ENCODE data around the gene RPTOR.

DNA sequence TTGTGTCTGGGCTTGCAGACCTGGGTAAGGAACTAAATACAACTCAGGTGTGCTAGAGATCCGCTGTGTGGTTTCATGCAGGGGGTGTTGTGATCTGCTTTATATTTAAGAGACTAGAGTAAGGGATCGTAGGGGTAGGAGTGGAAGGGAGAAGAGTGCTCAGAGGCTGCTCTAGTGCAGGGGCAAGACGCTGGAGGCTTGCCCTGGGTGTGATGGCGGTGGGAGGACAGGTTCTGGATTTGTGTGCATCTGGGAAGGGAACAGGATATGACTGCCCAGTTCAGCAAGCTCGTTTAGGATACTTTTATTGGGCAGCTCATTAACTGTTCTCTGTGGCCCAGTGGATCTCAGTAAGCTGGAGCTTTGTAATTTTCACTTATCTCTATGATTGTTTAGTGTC, 47.6 kb downstream of the RPTOR start:
- TF ChIP-seq ETV6 (conservative IDR thresholded peaks at IDR 0.05 in 1 of 2, IDR thresholded peaks at IDR 0.05 in 1 of 2; ENCODE audit: borderline replicate concordance in 1 of 2, low read depth in 1 of 2) (no peak), EZH2 (IDR thresholded peaks at IDR 0.05; ENCODE audit: borderline replicate concordance, control insufficient read depth, low read depth, low read length) (no peak), NFYB (IDR thresholded peaks at IDR 0.05; ENCODE audit: insufficient read depth, low read depth, low read length) (no peak), CHD2 (IDR thresholded peaks at IDR 0.05; ENCODE audit: borderline replicate concordance, low read depth, low read length) (no peak), POLR2A (IDR thresholded peaks at IDR 0.05; ENCODE audit: low read depth, low read length) (no peak), HDAC6 (IDR thresholded peaks at IDR 0.05; ENCODE audit: unreplicated experiment) (no peak), EP300 (IDR thresholded peaks at IDR 0.05; ENCODE audit: borderline replicate concordance in 1 of 2, control insufficient read depth in 1 of 2, low read depth in 2 of 2, low read length in 2 of 2) (no peak), TAF1 (IDR thresholded peaks at IDR 0.05; ENCODE audit: borderline replicate concordance, low read depth, low read length) (no peak), JUND (IDR thresholded peaks at IDR 0.05; ENCODE audit: low read depth, low read length) (no peak), CBFB (IDR thresholded peaks at IDR 0.05; ENCODE audit: low read depth) (no peak), DPF2 (IDR thresholded peaks at IDR 0.05) (no peak)
- TF ChIP-seq, protein P1, sequence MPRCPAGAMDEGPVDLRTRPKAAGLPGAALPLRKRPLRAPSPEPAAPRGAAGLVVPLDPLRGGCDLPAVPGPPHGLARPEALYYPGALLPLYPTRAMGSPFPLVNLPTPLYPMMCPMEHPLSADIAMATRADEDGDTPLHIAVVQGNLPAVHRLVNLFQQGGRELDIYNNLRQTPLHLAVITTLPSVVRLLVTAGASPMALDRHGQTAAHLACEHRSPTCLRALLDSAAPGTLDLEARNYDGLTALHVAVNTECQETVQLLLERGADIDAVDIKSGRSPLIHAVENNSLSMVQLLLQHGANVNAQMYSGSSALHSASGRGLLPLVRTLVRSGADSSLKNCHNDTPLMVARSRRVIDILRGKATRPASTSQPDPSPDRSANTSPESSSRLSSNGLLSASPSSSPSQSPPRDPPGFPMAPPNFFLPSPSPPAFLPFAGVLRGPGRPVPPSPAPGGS (IDR thresholded peaks at IDR 0.05; ENCODE audit: borderline replicate concordance, insufficient read depth, low read depth, low read length, poor library complexity, severe bottlenecking): no peak
